ENCODE data around the gene LMX1A.

LMX1A gene

GRCh38 chr1:165365341-165365740 lies 8.8 kb upstream of the LMX1A start:
- no peak for DNase-seq

GRCh38 chr1:165364568-165365133 lies 8.1 kb upstream of the LMX1A start:
- DNase-seq: no peak

- DNase-seq: no peak
These were observed 361 bp upstream of the LMX1A start for GRCh38 chr1:165356876-165357275.

- no peak for DNase-seq
These were observed 1.2 kb downstream of the LMX1A start for GRCh38 chr1:165355139-165355976.

GRCh38 chr1:165354739-165355138 lies 1.8 kb downstream of the LMX1A start:
- no peak for DNase-seq

GRCh38 chr1:165353731-165354671 lies 2.5 kb downstream of the LMX1A start:
- no peak for DNase-seq

- no peak for DNase-seq
These were observed 3.8 kb downstream of the LMX1A start for GRCh38 chr1:165352442-165353293.

GRCh38 chr1:165351863-165352441 lies 4.6 kb downstream of the LMX1A start:
- DNase-seq: no peak

GRCh38 chr1:165350840-165351239 lies 5.7 kb downstream of the LMX1A start:
- no peak for DNase-seq

GRCh38 chr1:165345502-165345901 lies 11.0 kb downstream of the LMX1A start:
- no peak for DNase-seq

GRCh38 chr1:165344736-165345135 lies 11.8 kb downstream of the LMX1A start:
- no peak for DNase-seq

- DNase-seq: no peak
These were observed 12.3 kb downstream of the LMX1A start for GRCh38 chr1:165344198-165344597.

- no peak for DNase-seq
These were observed 13.9 kb downstream of the LMX1A start for GRCh38 chr1:165342587-165342986.

GRCh38 chr1:165342168-165342567 lies 14.3 kb downstream of the LMX1A start:
- no peak for DNase-seq

- no peak for DNase-seq
These were observed 17.4 kb downstream of the LMX1A start for GRCh38 chr1:165339164-165339563.

- DNase-seq: no peak
These were observed 26.0 kb downstream of the LMX1A start for GRCh38 chr1:165330483-165330882.

GRCh38 chr1:165329104-165329503 lies 27.4 kb downstream of the LMX1A start:
- no peak for DNase-seq

GRCh38 chr1:165328136-165328535 lies 28.4 kb downstream of the LMX1A start:
- no peak for DNase-seq

GRCh38 chr1:165327538-165327937 lies 29.0 kb downstream of the LMX1A start:
- no peak for DNase-seq

GRCh38 chr1:165325460-165326203 lies 30.9 kb downstream of the LMX1A start:
- DNase-seq: no peak

- DNase-seq: no peak
These were observed 32.5 kb downstream of the LMX1A start for GRCh38 chr1:165324050-165324449.
